Endothelial cell of umbilical vein (primary cell): ENCODE measurements around the gene DMD. TPM values are rescaled to one million over a fixed set of nuclear protein-coding genes. Genes with fewer than 3 reads are reported as not detected.

ENCODE experiments used
- BruUV-seq: library from RNA; stranded (reverse); fragments of 400-500 nt; replicated peaks from 2 replicates; lab custom pipeline; 2021; lab: Mats Ljungman, UMichigan
- CTCF ChIA-PET: fragments of 300-600, 350-600 bp; sonication (Branson Sonifier 250); formaldehyde crosslinking; loops from one replicate; lab custom pipeline; 2021; ENCODE audit warnings: antibody characterized with exemption, inconsistent platforms; lab: Charles Lee
- POLR2A ChIA-PET: fragments of 300-600, 350-600 bp; sonication (Branson Sonifier 250); formaldehyde crosslinking; loops from one replicate; lab custom pipeline; 2021; ENCODE audit warnings: antibody characterized with exemption, inconsistent platforms; lab: Charles Lee
- DNase-seq: peaks from one replicate; pipeline ENCODE4 v3.0.0-alpha.2; 2011; ENCODE audit warnings: low read depth, low spot score
- FAIRE-seq: peaks from 2 replicates; lab custom pipeline; 2011; peaks lifted over from hg19 to GRCh38; lab: Jason Lieb, UNC
- H2AFZ ChIP-seq: 2 replicates; pipeline ENCODE4 v1.6.0; 2012; ENCODE audit warnings: low read depth, low read length, control low read depth, inconsistent platforms
- H3K27ac ChIP-seq: 2 replicates; pipeline ENCODE4 v1.5.1; 2011; ENCODE audit warnings: low read depth, mild to moderate bottlenecking, control low read depth, low read length, moderate library complexity; ENCODE audit not compliant: insufficient read depth
- H3K27me3 ChIP-seq, 2 experiments: 2 replicates each; pipeline versions ENCODE4 v1.6.0 to v1.6.1; 2011; ENCODE audit warnings: low read length in 2 of 2, mixed read lengths in 1 of 2; ENCODE audit not compliant: control insufficient read depth in 2 of 2, insufficient read depth in 2 of 2
- H3K36me3 ChIP-seq, 2 experiments: 2 replicates in 1 of 2; 3 replicates in 1 of 2; pipeline ENCODE4 v1.5.1; 2011; ENCODE audit warnings: low read length in 2 of 2, mild to moderate bottlenecking in 1 of 2, moderate library complexity in 1 of 2; ENCODE audit not compliant: control insufficient read depth in 2 of 2, insufficient read depth in 2 of 2; ENCODE audit errors: extremely low read depth in 1 of 2
- H3K4me1 ChIP-seq: 3 replicates; pipeline ENCODE4 v1.5.1; 2011; ENCODE audit warnings: mild to moderate bottlenecking, low read length; ENCODE audit not compliant: control insufficient read depth, insufficient read depth; ENCODE audit errors: extremely low read depth
- H3K4me2 ChIP-seq: 2 replicates; pipeline ENCODE4 v1.6.1; 2011; ENCODE audit warnings: low read length, control low read depth, mixed read lengths; ENCODE audit not compliant: insufficient read depth
- H3K4me3 ChIP-seq, 3 experiments: fragments of 200-600 bp in 1 of 3; sonication (generic), shearing (Covaris generic) in 1 of 3; replicated peaks in 1 of 3; 2 replicates each; pipeline ENCODE4 v1.5.1; 2011 to 2016; ENCODE audit warnings: control low read depth in 3 of 3, low read length in 3 of 3, mild to moderate bottlenecking in 2 of 3, inconsistent platforms in 1 of 3, low read depth in 1 of 3, moderate library complexity in 1 of 3; ENCODE audit not compliant: insufficient read depth in 1 of 3
- H3K79me2 ChIP-seq: 2 replicates; pipeline ENCODE4 v1.6.0; 2012; ENCODE audit warnings: low read length, inconsistent platforms; ENCODE audit not compliant: control insufficient read depth, insufficient read depth
- H3K9ac ChIP-seq: replicated peaks from 2 replicates; pipeline ENCODE3; 2011; ENCODE audit warnings: low read length, control low read depth; ENCODE audit not compliant: insufficient read depth; ENCODE audit errors: extremely low read depth
- H3K9me1 ChIP-seq: replicated peaks from 3 replicates; pipeline ENCODE4 v1.6.0; 2011; ENCODE audit warnings: mild to moderate bottlenecking, low read length; ENCODE audit not compliant: control insufficient read depth, insufficient read depth; ENCODE audit errors: extremely low read depth
- H3K9me3 ChIP-seq: replicated peaks from 2 replicates; pipeline ENCODE4 v1.5.1; 2012; ENCODE audit warnings: low read length, inconsistent platforms; ENCODE audit not compliant: control insufficient read depth, insufficient read depth
- H4K20me1 ChIP-seq: replicated peaks from 2 replicates; pipeline ENCODE3; 2011; ENCODE audit warnings: mild to moderate bottlenecking, low read length; ENCODE audit not compliant: control insufficient read depth, insufficient read depth; ENCODE audit errors: extremely low read depth
- EZH2 ChIP-seq: IDR thresholded peaks from 2 replicates; pipeline ENCODE4 v1.6.1; 2012; ENCODE audit warnings: borderline replicate concordance, low read depth, mild to moderate bottlenecking, moderate library complexity, low read length, inconsistent platforms; ENCODE audit not compliant: severe bottlenecking
- FOS ChIP-seq: IDR thresholded peaks from 2 replicates; pipeline ENCODE4 v1.6.1; 2011; ENCODE audit warnings: mild to moderate bottlenecking, low read length, moderate library complexity, borderline replicate concordance; ENCODE audit not compliant: insufficient read depth
- GATA2 ChIP-seq: IDR thresholded peaks from 2 replicates; pipeline ENCODE4 v1.7.0; 2011; ENCODE audit warnings: low read depth, mild to moderate bottlenecking, moderate library complexity, mixed read lengths, low read length; ENCODE audit not compliant: insufficient read length, insufficient read depth
- JUN ChIP-seq: IDR thresholded peaks from 2 replicates; pipeline ENCODE4 v1.6.1; 2011; ENCODE audit warnings: borderline replicate concordance, low read depth; ENCODE audit not compliant: insufficient read length, insufficient read depth
- MYC ChIP-seq: IDR thresholded peaks from one replicate; pipeline ENCODE4 v1.6.1; 2011; ENCODE audit warnings: mild to moderate bottlenecking, low read depth, low read length
- POLR2A ChIP-seq: IDR thresholded peaks from 2 replicates; pipeline ENCODE4 v1.6.1; 2012; ENCODE audit warnings: low read depth, mild to moderate bottlenecking, control low read depth, low read length
- POLR2AphosphoS5 ChIP-seq: IDR thresholded peaks from 2 replicates; pipeline ENCODE4 v1.6.1; 2012; ENCODE audit warnings: low read depth, mild to moderate bottlenecking, control low read depth, low read length, moderate library complexity; ENCODE audit not compliant: insufficient read depth
- dilution Hi-C: fragments of 300-500 bp; cut with MboI; formaldehyde crosslinking; loops from one replicate; pipeline ENCODE4 v1.15.0; 2019; ENCODE audit warnings: low sequenced_read_pairs; ENCODE audit not compliant: extremely low pct_ligation_motif_present
- intact Hi-C: fragments of 100-400 bp; cut with micrococcal nuclease; formaldehyde crosslinking; loops from one replicate; pipeline ENCODE4 v1.10.0; 2022
- polyA plus RNA-seq, 4 experiments: library from polyadenylated mRNA; depleted of rRNA in 3 of 4; stranded (reverse) in 3 of 4; unstranded in 1 of 4; fragments of >200 nt; gene quantifications; 2 replicates each; pipeline versions ENCODE4 v1.2.1 to v1.2.3, GENCODE V29; 2011 to 2012; ENCODE audit warnings: missing spikeins in 1 of 4
- total RNA-seq: library from RNA; stranded (reverse); gene quantifications from 2 replicates; pipeline ENCODE4 v1.2.3, GENCODE V29; 2021
- TF ChIP-seq, protein P1 (sequence below): IDR thresholded peaks from 2 replicates; pipeline ENCODE4 v1.6.1; 2011; ENCODE audit not compliant: insufficient read depth, insufficient read length
- TF ChIP-seq, protein P2 (sequence below), 2 donors: IDR thresholded peaks; 1 replicate in 1 of 2; 2 replicates in 1 of 2; pipeline ENCODE4 v1.5.1; 2011; ENCODE audit warnings: low read length in 2 of 2, mild to moderate bottlenecking in 2 of 2, moderate library complexity in 2 of 2, control low read depth in 1 of 2, inconsistent platforms in 1 of 2, low read depth in 1 of 2; ENCODE audit not compliant: insufficient read depth in 1 of 2; ENCODE audit errors: extremely low read depth in 1 of 2

Gene DMD
- total and polyA plus RNA-seq, 2 donors (not counting 3 experiments of a cell fraction or from before 2014, with no cell fraction given): 7.3 to 9.0 TPM

DNA sequence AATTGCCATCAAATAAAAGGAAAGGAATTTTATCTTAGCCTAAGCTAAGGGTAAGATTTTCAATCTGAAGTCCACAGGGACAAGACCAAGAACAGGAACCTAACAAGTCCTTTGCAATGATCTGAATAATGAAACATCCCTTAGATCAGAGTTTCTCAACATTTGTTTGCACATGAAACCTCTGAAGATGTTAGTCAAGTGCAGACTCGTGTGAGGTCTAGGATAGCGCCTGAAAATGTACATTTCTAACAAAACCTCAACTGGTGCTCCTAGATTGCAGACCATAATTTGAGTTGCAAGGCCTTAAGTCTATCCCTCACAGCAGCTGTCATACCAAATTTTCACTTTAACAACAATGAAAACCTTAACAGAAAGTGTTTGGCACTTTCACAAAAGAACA lies 337.6 kb downstream of the DMD start:
- POLR2A ChIA-PET: interaction anchor here (0.5 kb wide), 1 partner anchor 12 kb away, joined by 15 read pairs; no protein-coding TSS in a partner anchor
- BruUV-seq: no TSS peak

DNA sequence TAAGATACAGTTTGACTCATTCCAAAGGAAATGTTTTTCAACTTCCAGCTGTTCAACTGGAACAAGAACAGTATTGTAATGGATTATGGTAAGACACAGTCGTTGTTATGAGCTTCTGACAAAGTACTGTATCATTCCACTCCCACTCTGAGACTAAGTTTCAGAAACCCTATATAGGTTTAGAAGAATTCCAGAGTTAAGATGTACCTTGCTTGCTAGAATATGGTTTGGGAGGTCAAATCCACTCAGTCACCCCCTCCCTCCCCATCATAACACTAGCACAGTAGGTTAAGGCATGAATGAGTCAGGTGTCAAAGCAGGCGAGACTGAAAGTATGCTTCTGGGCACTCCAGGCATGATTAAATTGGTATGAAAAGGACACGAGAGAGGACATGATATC lies 339.7 kb downstream of the DMD start:
- Histone ChIP-seq H3K36me3 (no peaks in the 10 kb centered on the region), H3K27me3 (no peaks in the 10 kb centered on the region), H3K9me3 (no peaks in the 10 kb centered on the region), H2AFZ (no peak overlapping the region), H3K4me1 (no peaks in the 10 kb centered on the region), H3K4me3 (no peak overlapping the region), H3K4me2 (no peak overlapping the region), H3K9ac (no peak overlapping the region), H4K20me1 (no peaks in the 10 kb centered on the region), H3K27ac (no peak overlapping the region), H3K9me1 (no peaks in the 10 kb centered on the region), H3K79me2 (no peaks in the 10 kb centered on the region)
- BruUV-seq: no TSS peak
- intact Hi-C loops (no loop called here), dilution Hi-C loops (no loop called here)
- TF ChIP-seq, protein P1, sequence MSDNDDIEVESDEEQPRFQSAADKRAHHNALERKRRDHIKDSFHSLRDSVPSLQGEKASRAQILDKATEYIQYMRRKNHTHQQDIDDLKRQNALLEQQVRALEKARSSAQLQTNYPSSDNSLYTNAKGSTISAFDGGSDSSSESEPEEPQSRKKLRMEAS: no peak
- TF ChIP-seq POLR2A: no peak
- no peak for TF ChIP-seq GATA2
- no peak for TF ChIP-seq FOS
- no peak for TF ChIP-seq JUN
- TF ChIP-seq POLR2AphosphoS5: no peak
- no peak for TF ChIP-seq MYC
- TF ChIP-seq, protein P2, sequence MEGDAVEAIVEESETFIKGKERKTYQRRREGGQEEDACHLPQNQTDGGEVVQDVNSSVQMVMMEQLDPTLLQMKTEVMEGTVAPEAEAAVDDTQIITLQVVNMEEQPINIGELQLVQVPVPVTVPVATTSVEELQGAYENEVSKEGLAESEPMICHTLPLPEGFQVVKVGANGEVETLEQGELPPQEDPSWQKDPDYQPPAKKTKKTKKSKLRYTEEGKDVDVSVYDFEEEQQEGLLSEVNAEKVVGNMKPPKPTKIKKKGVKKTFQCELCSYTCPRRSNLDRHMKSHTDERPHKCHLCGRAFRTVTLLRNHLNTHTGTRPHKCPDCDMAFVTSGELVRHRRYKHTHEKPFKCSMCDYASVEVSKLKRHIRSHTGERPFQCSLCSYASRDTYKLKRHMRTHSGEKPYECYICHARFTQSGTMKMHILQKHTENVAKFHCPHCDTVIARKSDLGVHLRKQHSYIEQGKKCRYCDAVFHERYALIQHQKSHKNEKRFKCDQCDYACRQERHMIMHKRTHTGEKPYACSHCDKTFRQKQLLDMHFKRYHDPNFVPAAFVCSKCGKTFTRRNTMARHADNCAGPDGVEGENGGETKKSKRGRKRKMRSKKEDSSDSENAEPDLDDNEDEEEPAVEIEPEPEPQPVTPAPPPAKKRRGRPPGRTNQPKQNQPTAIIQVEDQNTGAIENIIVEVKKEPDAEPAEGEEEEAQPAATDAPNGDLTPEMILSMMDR (IDR thresholded peaks at IDR 0.05; ENCODE audit: extremely low read depth in 1 of 2, insufficient read depth in 1 of 2, low read depth in 1 of 2, low read length in 2 of 2): no peak
- no peak for TF ChIP-seq EZH2
- ChIA-PET POLR2A (no interaction called here), CTCF (no interaction called here)
- no peak for FAIRE-seq
- DNase-seq: no peak

More for the DNA sequence above, 337.6 kb downstream of the DMD start:
- Histone ChIP-seq H3K4me3 (no peak overlapping the region), H3K36me3 (no peaks in the 10 kb centered on the region), H3K27me3 (no peaks in the 10 kb centered on the region), H3K9ac (no peak overlapping the region), H3K9me1 (no peaks in the 10 kb centered on the region), H3K4me2 (no peak overlapping the region), H3K9me3 (no peaks in the 10 kb centered on the region), H3K27ac (no peak overlapping the region), H2AFZ (no peak overlapping the region), H3K4me1 (no peaks in the 10 kb centered on the region), H4K20me1 (no peaks in the 10 kb centered on the region), H3K79me2 (no peaks in the 10 kb centered on the region)
- dilution Hi-C loops: no loop called here
- DNase-seq: no peak
- no peak for FAIRE-seq
- CTCF ChIA-PET: no interaction called here
- TF ChIP-seq MYC: no peak
- TF ChIP-seq JUN: no peak
- TF ChIP-seq, protein P2 (IDR thresholded peaks at IDR 0.05; ENCODE audit: extremely low read depth in 1 of 2, insufficient read depth in 1 of 2, low read depth in 1 of 2, low read length in 2 of 2): no peak
- intact Hi-C loops: no loop called here
